GM19397 (cell line): ENCODE data around the gene CTSE.

Source experiments
- ATAC-seq: cut with Tn5 transposase; IDR thresholded peaks from one replicate; pipeline ENCODE4 v1.9.1; 2021; ENCODE audit warnings: mild to moderate bottlenecking, moderate library complexity; ENCODE audit not compliant: unreplicated experiment

The CTSE gene

DNA sequence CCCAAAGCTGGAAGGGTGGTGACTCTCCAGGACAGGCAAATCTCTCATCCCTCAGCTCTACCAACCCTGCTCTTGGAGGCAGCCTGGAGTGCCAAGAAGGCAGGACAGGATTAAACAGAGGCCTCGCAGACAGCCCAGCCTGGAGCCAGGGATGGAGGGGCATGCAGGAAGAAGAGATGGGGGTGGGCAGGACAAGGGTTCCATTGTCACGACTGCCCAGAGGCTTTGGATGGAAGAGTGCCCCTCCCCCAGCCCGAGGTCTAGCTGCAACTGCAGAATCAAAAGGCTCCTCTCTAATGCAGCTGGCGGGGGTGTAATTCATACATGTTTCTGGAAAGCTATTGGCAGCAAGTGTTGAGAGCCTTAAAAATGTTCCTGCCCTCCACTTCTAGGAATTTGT, 29.3 kb downstream of the CTSE start:
- no peak for ATAC-seq

DNA sequence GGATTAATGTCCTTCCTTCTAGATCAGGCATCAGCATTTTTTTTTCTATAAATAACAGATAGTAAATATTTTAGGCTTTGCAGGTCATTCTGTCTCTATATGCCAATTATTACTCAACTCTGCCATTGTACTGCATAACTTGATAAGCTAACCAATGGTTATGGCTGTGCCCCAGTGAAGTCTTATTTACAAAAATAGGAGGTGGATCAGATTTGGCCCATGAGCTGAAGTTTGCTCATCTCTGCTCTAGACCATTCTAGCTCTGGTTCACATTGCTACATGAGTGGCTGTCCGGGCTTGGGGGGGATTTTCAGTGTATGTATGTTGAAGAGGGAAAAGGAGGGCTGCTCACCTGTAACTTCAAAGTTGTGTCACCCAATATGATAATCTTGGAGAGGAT, 30.6 kb downstream of the CTSE start:
- ATAC-seq, result no peak

DNA sequence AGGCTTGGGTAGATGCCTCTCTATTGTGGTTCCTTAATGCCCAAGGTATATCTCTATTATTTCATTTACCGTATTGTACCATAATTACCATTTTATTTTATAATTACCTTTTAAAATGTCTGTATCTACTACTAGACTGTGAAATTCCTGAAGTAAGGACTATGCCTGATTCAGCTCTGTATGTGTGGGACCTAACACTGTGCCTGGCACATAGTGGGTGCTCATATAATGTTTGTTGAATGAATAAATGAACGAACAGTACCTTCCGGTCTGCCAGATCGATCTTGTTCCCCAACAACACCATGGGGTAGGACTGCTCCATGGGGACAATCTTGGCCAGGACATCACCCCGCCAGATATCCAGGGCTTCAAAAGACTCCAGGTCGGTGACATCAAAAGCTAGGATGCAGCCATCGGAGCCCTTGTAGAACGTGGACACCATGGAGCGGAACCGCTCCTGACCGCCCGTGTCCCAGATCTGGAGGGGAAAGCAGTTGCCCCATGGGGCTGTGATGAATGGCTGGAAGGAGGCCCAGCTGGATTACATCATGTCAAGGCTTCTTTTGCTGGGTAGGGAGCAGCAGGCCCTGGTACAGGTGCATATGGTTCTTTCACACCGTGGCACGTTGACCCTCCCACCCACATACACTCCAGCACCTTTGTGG, 31.3 kb downstream of the CTSE start:
- ATAC-seq, result no peak

- no peak for ATAC-seq
Observed at GRCh38 chr1:205991237-205991636, 32.5 kb downstream of the CTSE start.

DNA sequence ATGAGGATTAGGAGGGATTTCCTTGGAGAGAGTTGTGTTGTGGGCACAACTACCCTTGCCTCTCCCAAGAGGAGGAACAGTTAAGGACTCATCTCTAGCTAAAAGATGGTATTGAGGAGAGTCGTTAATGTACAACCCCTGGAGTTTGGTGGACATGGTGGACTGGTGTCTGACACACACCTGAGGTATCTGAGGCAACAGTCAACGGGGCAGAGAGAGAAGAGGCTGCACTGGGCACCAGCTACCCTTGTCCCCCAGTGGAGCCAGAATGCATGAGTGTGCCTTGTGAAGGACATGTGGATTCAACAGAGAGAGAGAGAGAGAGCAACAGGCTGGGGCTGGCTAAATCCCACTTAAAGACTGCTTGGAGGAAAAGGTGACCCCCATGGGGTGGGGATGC, 33.5 kb downstream of the CTSE start:
- no peak for ATAC-seq

DNA sequence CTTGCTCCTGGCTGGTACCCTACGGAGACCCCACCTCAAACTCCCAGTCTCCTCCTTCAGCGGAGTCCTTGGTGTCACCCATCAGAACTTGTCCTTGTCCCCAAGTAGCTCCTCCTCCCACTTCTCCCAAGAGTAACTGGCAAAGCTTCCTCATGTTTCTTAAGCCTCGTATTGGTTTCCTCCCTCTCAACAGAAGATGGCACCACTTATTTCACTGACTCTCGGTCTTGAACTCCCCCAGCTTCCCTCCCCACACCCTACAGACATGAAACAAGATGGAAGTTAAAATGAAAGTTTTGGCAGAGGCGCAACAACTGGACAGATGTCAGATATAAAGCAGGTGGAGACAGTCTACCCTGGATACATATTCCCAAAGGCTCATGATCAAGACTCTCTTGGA, 33.9 kb downstream of the CTSE start:
- ATAC-seq, result no peak

- no peak for ATAC-seq
Observed at GRCh38 chr1:205988585-205988995, 35.1 kb downstream of the CTSE start.

GRCh38 chr1:205986861-205987260, 36.8 kb downstream of the CTSE start:
- no peak for ATAC-seq

DNA sequence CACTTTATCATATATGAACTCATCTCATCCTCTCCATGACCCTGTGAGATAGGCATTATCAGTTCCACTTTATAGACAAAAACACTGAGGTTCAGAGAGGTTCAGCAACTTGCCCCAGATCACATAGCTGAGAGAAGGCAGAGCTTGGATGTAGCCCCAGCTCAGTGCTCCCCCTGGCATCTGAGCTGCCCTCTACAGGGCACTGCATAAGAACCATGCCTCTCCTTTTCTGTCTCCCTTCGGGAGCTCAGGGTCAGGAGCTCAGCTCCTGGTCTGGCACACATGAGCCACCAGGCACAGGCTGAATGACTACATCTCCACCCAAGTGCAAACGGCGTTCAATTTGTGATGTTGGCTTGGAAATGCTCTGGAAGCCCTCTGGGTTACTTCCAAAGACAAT, 37.4 kb downstream of the CTSE start:
- no peak for ATAC-seq

GRCh38 chr1:205985330-205986005, 38.2 kb downstream of the CTSE start:
- ATAC-seq, result no peak

DNA sequence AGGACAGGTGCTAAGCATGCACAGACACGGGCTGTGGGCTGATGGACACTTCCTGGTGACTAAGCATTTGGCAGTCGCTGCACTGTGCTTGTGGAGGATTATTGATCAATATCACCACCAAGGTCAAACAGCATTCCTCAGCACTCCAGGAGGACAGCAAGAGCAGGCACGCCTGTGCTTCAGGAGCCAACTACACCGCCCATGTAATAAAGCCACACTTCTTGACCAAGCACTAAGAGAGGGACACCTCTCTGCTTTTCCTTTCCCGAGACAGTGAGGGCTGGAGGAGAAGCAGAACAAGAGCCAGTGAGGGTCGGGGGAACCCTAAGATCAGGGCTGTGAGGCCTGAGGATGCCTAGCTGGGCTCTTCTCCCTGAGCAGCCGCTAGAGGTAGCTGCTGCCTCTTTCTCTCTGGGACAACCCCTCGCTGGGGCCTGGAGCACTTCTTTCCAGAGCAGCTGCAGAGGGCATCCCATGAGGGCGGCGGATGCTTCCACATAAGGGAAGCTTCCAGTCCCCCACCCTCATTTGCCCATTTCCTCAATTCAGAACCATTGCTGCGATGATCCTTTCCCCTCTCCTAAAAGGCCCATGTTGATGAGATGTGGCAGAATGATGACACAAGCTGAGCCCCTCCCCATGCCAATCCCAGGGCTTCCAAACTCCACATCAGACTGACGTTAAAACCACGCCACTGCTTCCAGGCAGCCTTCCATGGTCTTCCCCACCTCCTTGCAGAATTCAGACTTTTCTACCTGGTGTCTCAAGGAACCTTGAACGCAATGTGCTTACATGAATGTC, 39.6 kb downstream of the CTSE start:
- no peak for ATAC-seq

- ATAC-seq, result no peak
Observed at GRCh38 chr1:205981257-205981656, 42.4 kb downstream of the CTSE start.

DNA sequence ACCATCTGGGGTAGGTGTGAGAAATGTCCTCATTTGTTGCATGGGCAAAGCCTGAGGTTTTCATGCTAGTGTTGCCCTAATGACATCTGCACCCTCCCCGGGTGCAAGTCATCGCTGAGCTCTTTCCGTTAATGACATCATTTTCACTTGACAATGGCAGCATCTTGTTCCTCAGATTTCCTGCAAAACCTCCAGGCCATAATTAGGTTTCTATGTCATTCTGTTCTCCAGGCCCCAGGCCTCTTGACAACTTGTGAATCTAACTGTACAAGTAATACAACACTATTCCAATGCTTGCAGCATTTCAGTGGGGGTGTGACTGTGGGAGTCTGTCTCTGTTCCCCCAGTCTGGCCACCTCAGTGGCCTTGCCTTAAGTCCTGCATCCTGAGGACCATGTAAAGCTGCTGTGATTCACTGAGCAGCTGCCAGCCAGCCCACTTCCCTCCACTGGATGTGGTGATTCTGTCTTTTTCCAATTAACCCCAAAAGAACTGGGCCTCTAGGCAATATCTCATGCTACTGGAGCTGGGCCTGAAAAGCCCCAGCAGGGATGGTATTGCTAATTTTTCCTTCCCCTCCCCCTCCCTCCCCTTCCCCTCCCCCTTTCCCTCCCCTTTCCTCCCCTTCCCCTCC, 43.3 kb downstream of the CTSE start:
- no peak for ATAC-seq

DNA sequence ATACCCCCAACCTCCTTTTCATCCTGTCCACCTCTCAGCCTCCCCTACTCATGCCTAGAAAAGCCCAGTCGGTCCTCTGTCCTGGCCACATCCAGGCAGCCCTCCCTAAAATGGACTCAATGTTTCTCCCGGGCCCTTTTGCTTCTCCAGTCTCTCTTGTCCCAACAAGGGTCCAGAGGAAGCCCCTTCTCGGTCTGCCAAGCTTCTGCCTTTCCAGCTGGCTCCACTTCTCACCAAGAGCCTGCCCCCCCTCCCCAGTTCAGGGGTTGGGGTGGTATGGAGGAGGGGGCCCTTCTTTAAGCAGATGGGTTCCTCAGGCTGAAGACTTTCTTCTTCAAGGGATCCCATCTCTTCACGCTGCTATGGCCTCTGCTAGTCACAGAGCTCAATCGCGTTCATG, 44.4 kb downstream of the CTSE start:
- ATAC-seq, result no peak

GRCh38 chr1:205978676-205979075, 45.0 kb downstream of the CTSE start:
- ATAC-seq, result no peak

- ATAC-seq, result no peak
Observed at GRCh38 chr1:205977402-205978014, 46.2 kb downstream of the CTSE start.

GRCh38 chr1:205976708-205977401, 46.8 kb downstream of the CTSE start:
- no peak for ATAC-seq

DNA sequence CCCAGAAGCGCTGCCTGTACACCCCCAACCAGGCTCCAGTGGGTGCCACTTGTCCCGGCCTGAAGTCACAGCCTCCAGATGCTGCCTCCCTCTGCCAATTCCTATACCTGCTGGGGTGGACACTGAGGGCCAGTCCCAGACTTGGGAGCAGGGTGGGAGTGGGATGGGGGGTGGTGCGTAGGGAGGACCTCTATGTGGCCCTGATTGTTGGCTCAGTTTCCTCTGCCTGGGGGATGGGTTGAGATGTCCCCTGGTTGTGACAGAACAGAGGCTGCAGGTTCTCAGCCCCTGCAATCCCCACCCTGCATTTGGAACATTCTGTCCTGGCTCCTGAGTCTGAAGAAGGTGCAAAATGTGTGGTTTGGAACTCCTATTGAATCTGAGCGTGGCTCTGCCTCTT, 47.7 kb downstream of the CTSE start:
- no peak for ATAC-seq

- no peak for ATAC-seq
Observed at GRCh38 chr1:205975387-205975998, 48.2 kb downstream of the CTSE start.

GRCh38 chr1:205974712-205975111, 49.0 kb downstream of the CTSE start:
- no peak for ATAC-seq
